Peyer's patch (tissue), 4 donors: ENCODE data around the gene PCYOX1L.

Experiments
- CTCF ChIP-seq, 6 experiments: fragments of 450-650 bp in 4 of 6; fragments of 200-600 bp in 2 of 6; sonication (generic) in 1 of 6; IDR thresholded peaks; one replicate each; pipeline ENCODE4 v1.5.1; 2017 to 2019; ENCODE audit warnings: antibody characterized with exemption in 6 of 6, mild to moderate bottlenecking in 3 of 6, moderate library complexity in 1 of 6
- POLR2A ChIP-seq, 2 donors: fragments of 450-650 bp; IDR thresholded peaks; one replicate each; pipeline ENCODE4 v1.5.1; 2017; ENCODE audit warnings: antibody characterized with exemption in 2 of 2, mild to moderate bottlenecking in 2 of 2, moderate library complexity in 2 of 2

GRCh38 chr5:149349382-149349781 lies 8.5 kb upstream of the PCYOX1L start:
- TF ChIP-seq CTCF (IDR thresholded peaks at IDR 0.05) (no peak), POLR2A (IDR thresholded peaks at IDR 0.05) (no peak)
